Esophagus squamous epithelium (tissue), 5 donors: ENCODE data around the gene ADK. TPM values are rescaled to one million over a fixed set of nuclear protein-coding genes. Genes with fewer than 3 reads are reported as not detected.
A peak's percentile ranks its signal among the peaks of the same experiment; 100 is the strongest.

ENCODE experiments used
- DNase-seq: peaks from one replicate; lab custom pipeline; 2025; lab: John Stamatoyannopoulos, UW
- H3K27ac ChIP-seq, 4 donors: fragments of 200-600 bp; sonication (generic); one replicate each; pipeline ENCODE4 v1.5.1; 2016 to 2019; ENCODE audit warnings: mild to moderate bottlenecking in 1 of 4
- H3K27me3 ChIP-seq, 4 donors: fragments of 200-600 bp; sonication (generic); 1 replicate in 3 of 4; 2 replicates in 1 of 4; pipeline versions ENCODE4 v1.5.1 to v1.6.0; 2017 to 2021; ENCODE audit warnings: antibody characterized with exemption in 1 of 4
- H3K36me3 ChIP-seq, 3 donors: fragments of 200-600 bp; sonication (generic); one replicate each; pipeline ENCODE4 v1.5.1; 2016 to 2019
- H3K4me1 ChIP-seq, 3 donors: fragments of 200-600 bp; sonication (generic); one replicate each; pipeline ENCODE4 v1.5.1; 2017 to 2019
- H3K4me3 ChIP-seq, 4 donors: fragments of 200-600 bp; sonication (generic); 1 replicate in 3 of 4; 2 replicates in 1 of 4; pipeline ENCODE4 v1.5.1; 2016 to 2019; ENCODE audit warnings: mild to moderate bottlenecking in 2 of 4, moderate library complexity in 1 of 4
- H3K9me3 ChIP-seq, 3 donors: fragments of 200-600 bp; sonication (generic); one replicate each; pipeline ENCODE4 v1.5.1; 2016 to 2019
- POLR2A ChIP-seq, 4 donors: fragments of 450-650 bp; IDR thresholded peaks; one replicate each; pipeline ENCODE4 v1.6.1; 2017; ENCODE audit warnings: antibody characterized with exemption in 4 of 4, mild to moderate bottlenecking in 4 of 4, moderate library complexity in 3 of 4
- WGBS, 2 donors: methylation state at CpG; one replicate each; pipeline ENCODE4 v1.1.5; 2018; 5-methylcytosine and 5-hydroxymethylcytosine counted together
- intact Hi-C: fragments of 100-400 bp; cut with DNase I; formaldehyde crosslinking; loops from one replicate; pipeline ENCODE4 v1.15.0; 2022
- total RNA-seq, 4 donors: library from RNA; depleted of rRNA; stranded (reverse); fragments of >200 nt; gene quantifications; one replicate each; pipeline ENCODE4 v1.1.0, GENCODE V29; 2016
- TF ChIP-seq, protein P1 (sequence below), 6 experiments: fragments of 450-650 bp in 4 of 6; fragments of 200-600 bp in 2 of 6; sonication (generic) in 2 of 6; IDR thresholded peaks; one replicate each; pipeline ENCODE4 v1.5.1; 2016 to 2019; ENCODE audit warnings: antibody characterized with exemption in 6 of 6, mild to moderate bottlenecking in 4 of 6, moderate library complexity in 4 of 6
- donor health status: DM: yes; HTN: yes; CAD: no.

The ADK gene
- total RNA-seq, 4 donors from 2014 or later = 43.3 to 78.4 (median 68.4) TPM

DNA sequence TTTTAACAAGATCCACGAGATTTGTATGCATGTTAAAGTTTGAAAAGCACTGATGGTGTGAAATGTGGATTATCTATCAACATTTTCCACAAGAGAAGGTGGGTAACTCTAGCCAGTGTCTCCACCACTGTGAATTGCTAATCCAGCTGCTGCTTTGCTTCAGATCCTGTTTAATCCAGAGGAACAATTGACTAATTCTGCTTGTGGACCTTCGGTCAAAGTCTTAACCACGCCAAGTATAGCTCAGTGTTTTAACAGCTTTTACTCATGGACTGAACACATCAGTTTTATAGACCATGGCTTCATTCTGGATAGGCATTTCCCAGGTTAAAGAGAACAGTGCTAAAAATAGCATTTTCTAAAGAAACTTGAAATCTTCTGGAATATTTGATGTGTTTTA, 23.5 kb downstream of the ADK start:
- H3K4me1 ChIP-seq = peaks cover 0 to 48% (median 7%) of the 10 kb centered on the region in 3 donors
- H3K36me3 ChIP-seq = no peaks in the 10 kb centered on the region
- 35 to 46% methylated on average over 3 of the region's 3 CpGs for WGBS, 2 donors
- no peaks in the 10 kb centered on the region for H3K27me3 ChIP-seq
- H3K4me3 ChIP-seq = no peak overlapping the region
- no peaks in the 10 kb centered on the region for H3K9me3 ChIP-seq
- intact Hi-C loops = no loop called here
- peak overlapping the region in 2 of 4 donors; percentile 30 to 47 for H3K27ac ChIP-seq
- TF ChIP-seq POLR2A (IDR thresholded peaks at IDR 0.05) = no peak
- TF ChIP-seq, protein P1, sequence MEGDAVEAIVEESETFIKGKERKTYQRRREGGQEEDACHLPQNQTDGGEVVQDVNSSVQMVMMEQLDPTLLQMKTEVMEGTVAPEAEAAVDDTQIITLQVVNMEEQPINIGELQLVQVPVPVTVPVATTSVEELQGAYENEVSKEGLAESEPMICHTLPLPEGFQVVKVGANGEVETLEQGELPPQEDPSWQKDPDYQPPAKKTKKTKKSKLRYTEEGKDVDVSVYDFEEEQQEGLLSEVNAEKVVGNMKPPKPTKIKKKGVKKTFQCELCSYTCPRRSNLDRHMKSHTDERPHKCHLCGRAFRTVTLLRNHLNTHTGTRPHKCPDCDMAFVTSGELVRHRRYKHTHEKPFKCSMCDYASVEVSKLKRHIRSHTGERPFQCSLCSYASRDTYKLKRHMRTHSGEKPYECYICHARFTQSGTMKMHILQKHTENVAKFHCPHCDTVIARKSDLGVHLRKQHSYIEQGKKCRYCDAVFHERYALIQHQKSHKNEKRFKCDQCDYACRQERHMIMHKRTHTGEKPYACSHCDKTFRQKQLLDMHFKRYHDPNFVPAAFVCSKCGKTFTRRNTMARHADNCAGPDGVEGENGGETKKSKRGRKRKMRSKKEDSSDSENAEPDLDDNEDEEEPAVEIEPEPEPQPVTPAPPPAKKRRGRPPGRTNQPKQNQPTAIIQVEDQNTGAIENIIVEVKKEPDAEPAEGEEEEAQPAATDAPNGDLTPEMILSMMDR (IDR thresholded peaks at IDR 0.05) = no peak
- DNase-seq = no peak

DNA sequence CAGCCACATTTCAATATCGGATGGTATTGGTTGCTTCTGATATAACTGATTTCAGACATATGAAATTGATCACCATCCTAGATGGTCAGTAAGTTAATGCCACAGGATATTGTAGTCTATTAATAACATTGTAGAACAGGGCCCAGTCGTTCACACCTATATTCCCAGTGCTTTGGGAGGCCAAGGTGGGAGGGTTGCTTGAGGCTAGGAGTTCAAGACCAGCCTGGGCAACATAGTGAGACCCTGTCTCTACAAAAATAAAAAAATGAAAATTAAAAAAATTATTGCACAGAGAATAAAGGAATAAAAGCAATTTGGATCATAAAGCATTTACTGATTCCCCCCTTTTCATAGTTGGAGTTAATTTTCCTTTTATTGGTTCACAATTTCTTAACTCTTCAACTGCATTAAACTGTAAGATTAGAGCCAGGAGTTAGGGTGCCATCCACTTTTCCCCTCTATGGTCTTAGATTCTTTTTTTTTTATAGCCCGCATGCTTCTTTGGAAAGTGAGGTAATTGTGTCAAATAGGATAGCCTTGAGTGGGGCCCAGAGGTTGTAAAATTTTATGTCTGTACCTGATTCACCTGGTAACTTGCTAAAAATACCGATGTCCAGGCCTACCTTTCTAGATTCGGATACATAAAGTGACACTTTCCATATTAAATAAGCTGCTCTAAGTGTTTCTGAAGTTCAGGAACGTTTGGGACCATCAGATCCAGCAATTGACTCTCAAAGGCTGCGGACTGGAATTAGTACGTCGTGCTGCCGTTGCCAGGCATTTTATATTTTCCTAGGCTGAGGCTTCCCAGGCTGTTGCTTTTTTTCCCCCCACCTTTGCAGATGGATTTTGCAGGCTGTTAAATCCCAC, 24.7 kb downstream of the ADK start:
- Histone ChIP-seq H3K4me1 (peaks cover 0 to 48% (median 7%) of the 10 kb centered on the region in 3 donors), H3K36me3 (no peaks in the 10 kb centered on the region), H3K4me3 (peak overlapping the region; percentile 62 to 77 (median 72)), H3K9me3 (no peaks in the 10 kb centered on the region), H3K27me3 (no peaks in the 10 kb centered on the region), H3K27ac (peak overlapping the region; percentile 88 to 96 (median 93))
- intact Hi-C loops = no loop called here
- no peak for TF ChIP-seq POLR2A (IDR thresholded peaks at IDR 0.05)
- TF ChIP-seq, protein P1 (IDR thresholded peaks at IDR 0.05) = no peak
- WGBS, 2 donors = 18 to 28% methylated on average over 10 of the region's 10 CpGs
- no peak for DNase-seq

GRCh38 chr10:74176380-74177139, 25.5 kb downstream of the ADK start:
- Histone ChIP-seq H3K36me3 (no peaks in the 10 kb centered on the region), H3K4me1 (peaks cover 0 to 50% (median 7%) of the 10 kb centered on the region in 3 donors), H3K27me3 (no peaks in the 10 kb centered on the region), H3K9me3 (no peaks in the 10 kb centered on the region), H3K4me3 (peak overlapping the region; percentile 62 to 77 (median 72)), H3K27ac (peak overlapping the region; percentile 88 to 96 (median 93))
- peak; percentile 90 for DNase-seq
- 0 to 3% methylated on average over 5 to 13 of the region's 72 CpGs for WGBS, 2 donors
- TF ChIP-seq, protein P1 (IDR thresholded peaks at IDR 0.05) = peak in 1 of 6 experiments; percentile 4
- TF ChIP-seq POLR2A (IDR thresholded peaks at IDR 0.05) = peak in 3 of 4 donors; percentile 48 to 88 (median 80)
- intact Hi-C loops = no loop called here

- Histone ChIP-seq H3K27ac (peak overlapping the region; percentile 88 to 96 (median 93)), H3K36me3 (no peaks in the 10 kb centered on the region), H3K4me1 (peaks cover 3 to 57% (median 7%) of the 10 kb centered on the region in 3 donors), H3K27me3 (no peaks in the 10 kb centered on the region), H3K4me3 (peak overlapping the region; percentile 62 to 77 (median 72)), H3K9me3 (no peaks in the 10 kb centered on the region)
- intact Hi-C loops = no loop called here
- TF ChIP-seq, protein P1 (IDR thresholded peaks at IDR 0.05) = no peak
- no peak for TF ChIP-seq POLR2A (IDR thresholded peaks at IDR 0.05)
- 14 to 22% methylated on average over 4 to 5 of the region's 13 CpGs for whole genome bisulfite sequencing, 2 donors
- no peak for DNase-seq
Measured at GRCh38 chr10:74177140-74177677, 26.2 kb downstream of the ADK start.
